ENCODE results near the gene STX1A.

- TF ChIP-seq XRCC5 (optimal IDR thresholded peaks at IDR 0.05; ENCODE audit: low read length) (peak; percentile 1), CTCF (CRISPR knock-in tag; IDR thresholded peaks at IDR 0.05) (no peak), SMC3 (IDR thresholded peaks at IDR 0.05; ENCODE audit: low read length) (no peak), ZNF207 (IDR thresholded peaks at IDR 0.05; ENCODE audit: borderline replicate concordance) (0 out of 2 replicates have a peak, but pooled peaks have one; percentile 16), HMG20B (CRISPR knock-in tag; conservative IDR thresholded peaks at IDR 0.05) (no peak), ZNF878 (CRISPR knock-in tag; IDR thresholded peaks at IDR 0.05) (no peak), CSRNP1 (CRISPR knock-in tag; IDR thresholded peaks at IDR 0.05) (no peak), NKX3-1 (CRISPR knock-in tag; IDR thresholded peaks at IDR 0.05) (no peak), U2AF1 (optimal IDR thresholded peaks at IDR 0.05; ENCODE audit: low read depth, low read length) (no peak), SYNCRIP (IDR thresholded peaks at IDR 0.05; ENCODE audit: insufficient read depth, low read depth, low read length) (no peak), GABPA (IDR thresholded peaks at IDR 0.05; ENCODE audit: low read depth, low read length) (no peak), GABPA (CRISPR knock-in tag; IDR thresholded peaks at IDR 0.05; ENCODE audit: low read depth) (no peak), HNF4A (CRISPR knock-in tag; IDR thresholded peaks at IDR 0.05) (no peak), ISX (CRISPR knock-in tag; conservative IDR thresholded peaks at IDR 0.05) (no peak)
Observed at GRCh38 chr7:73726083-73726466, 6.6 kb upstream of the STX1A start.
